GM12878 (cell line): ENCODE data around the gene SPATA24. TPM values are rescaled to one million over a fixed set of nuclear protein-coding genes. Genes with fewer than 3 reads are reported as not detected.
"Not testable (repeated sequence)": the region's sequence is repeated elsewhere in the genome, so short reads cannot be mapped to it uniquely, and the experiment has no call there.

Source experiments
- ATAC-seq: fragments of 200-7000 bp; cut with Tn5 transposase; 3 replicates; pipeline ENCODE4 v1.9.1; 2020; ENCODE audit warnings: mild to moderate bottlenecking, moderate library complexity
- BruUV-seq: library from RNA; stranded (reverse); fragments of 400-500 nt; replicated peaks from 2 replicates; lab custom pipeline; 2021; lab: Mats Ljungman, UMichigan
- CTCF ChIA-PET: fragments of 300-600 bp; sonication (Branson Sonifier 250); formaldehyde crosslinking; extraction: SDS; loops from one replicate; lab custom pipeline; 2021; ENCODE audit warnings: inconsistent platforms; lab: Yijun Ruan, JAX
- POLR2A ChIA-PET: fragments of 350-600 bp; formaldehyde crosslinking; extraction: SDS; loops from one replicate; lab custom pipeline; 2021; ENCODE audit warnings: inconsistent platforms; lab: Charles Lee
- RAD21 ChIA-PET: fragments of 300-600 bp; sonication (Branson Sonifier 250); formaldehyde crosslinking; loops from one replicate; lab custom pipeline; 2023; ENCODE audit warnings: antibody characterized with exemption; ENCODE audit not compliant: unreplicated experiment; lab: Charles Lee
- SMC1A ChIA-PET: fragments of 300-600 bp; sonication (Branson Sonifier 250); formaldehyde crosslinking; loops from one replicate; lab custom pipeline; 2023; ENCODE audit not compliant: unreplicated experiment, uncharacterized antibody; lab: Charles Lee
- DNase-seq: peaks from one replicate; pipeline ENCODE4 v3.0.0-alpha.2; 2011; ENCODE audit warnings: low read depth, low spot score
- FAIRE-seq: peaks from 3 replicates; lab custom pipeline; 2011; peaks lifted over from hg19 to GRCh38; lab: Jason Lieb, UNC
- H2AFZ ChIP-seq: 2 replicates; pipeline ENCODE4 v1.6.0; 2011; ENCODE audit warnings: low read depth, low read length, control low read depth; ENCODE audit not compliant: control insufficient read depth
- H3K27ac ChIP-seq: 2 replicates; pipeline ENCODE4 v1.5.1; 2011; ENCODE audit warnings: control low read depth; ENCODE audit not compliant: control insufficient read depth, insufficient read depth
- H3K27me3 ChIP-seq, 2 experiments: replicated peaks in 1 of 2; 2 replicates each; pipeline versions ENCODE4 v1.6.0 to v1.6.1; 2011; ENCODE audit warnings: low read length in 1 of 2; ENCODE audit not compliant: control insufficient read depth in 2 of 2, insufficient read depth in 2 of 2
- H3K36me3 ChIP-seq, 2 experiments: 2 replicates each; pipeline ENCODE4 v1.5.1; 2011; ENCODE audit warnings: low read length in 1 of 2; ENCODE audit not compliant: control insufficient read depth in 2 of 2, insufficient read depth in 2 of 2
- H3K4me1 ChIP-seq: 2 replicates; pipeline ENCODE4 v1.6.1; 2011; ENCODE audit warnings: mild to moderate bottlenecking, low read length, moderate library complexity, mixed read lengths; ENCODE audit not compliant: control insufficient read depth, insufficient read depth
- H3K4me2 ChIP-seq: 2 replicates; pipeline ENCODE4 v1.6.0; 2011; ENCODE audit warnings: control low read depth; ENCODE audit not compliant: control insufficient read depth, insufficient read depth
- H3K4me3 ChIP-seq: fragments of 200-600 bp; sonication (generic); 2 replicates; pipeline ENCODE4 v1.5.1; 2016
- H3K79me2 ChIP-seq: 2 replicates; pipeline ENCODE4 v1.6.0; 2011; ENCODE audit warnings: low read length; ENCODE audit not compliant: control insufficient read depth, insufficient read depth
- H3K9ac ChIP-seq: 2 replicates; pipeline ENCODE4 v1.8.0; 2011; ENCODE audit warnings: low read length, control low read depth, mixed read lengths; ENCODE audit not compliant: control insufficient read depth, insufficient read depth
- H3K9me3 ChIP-seq: replicated peaks from 3 replicates; pipeline ENCODE4 v1.5.1; 2011; ENCODE audit warnings: mild to moderate bottlenecking, low read length; ENCODE audit not compliant: control insufficient read depth, insufficient read depth
- H4K20me1 ChIP-seq: 2 replicates; pipeline ENCODE4 v1.6.0; 2011; ENCODE audit not compliant: control insufficient read depth, insufficient read depth
- BCL3 ChIP-seq: IDR thresholded peaks from 2 replicates; pipeline ENCODE4 v1.6.1; 2011; ENCODE audit warnings: borderline replicate concordance, low read depth, mild to moderate bottlenecking, moderate library complexity, low read length; ENCODE audit not compliant: insufficient read depth, poor library complexity, severe bottlenecking
- CBX5 ChIP-seq: sonication (generic); IDR thresholded peaks from 2 replicates; pipeline ENCODE4 v1.6.1; 2016; ENCODE audit warnings: low read depth, moderate library complexity, mild to moderate bottlenecking, inconsistent platforms
- MLLT1 ChIP-seq: fragments of 450-650 bp; IDR thresholded peaks from 2 replicates; pipeline ENCODE4 v1.6.1; 2016; ENCODE audit warnings: mild to moderate bottlenecking
- NR2C1 ChIP-seq: fragments of 450-650 bp; IDR thresholded peaks from 2 replicates; pipeline ENCODE4 v1.6.1; 2017; ENCODE audit warnings: antibody characterized with exemption, mild to moderate bottlenecking, moderate library complexity
- PML ChIP-seq: IDR thresholded peaks from 2 replicates; pipeline ENCODE4 v1.6.1; 2012; ENCODE audit warnings: low read length, inconsistent platforms
- POLR2AphosphoS5 ChIP-seq: IDR thresholded peaks from 2 replicates; pipeline ENCODE4 v1.6.1; 2011; ENCODE audit warnings: mild to moderate bottlenecking, low read length, inconsistent platforms
- RCOR1 ChIP-seq: conservative IDR thresholded peaks from 2 replicates; pipeline ENCODE4 v1.6.1; 2012; ENCODE audit warnings: low read depth, low read length, improper control_type of control experiment
- SRF ChIP-seq, 2 experiments: IDR thresholded peaks; 2 replicates each; pipeline ENCODE4 v1.6.1; 2011; ENCODE audit warnings: low read depth in 2 of 2, low read length in 2 of 2, mild to moderate bottlenecking in 1 of 2, moderate library complexity in 1 of 2
- WGBS: methylation state at CpG from one replicate; pipeline ENCODE4 v1.1.6; 2016; ENCODE audit warnings: low lambda C conversion rate; ENCODE audit not compliant: insufficient replicate concordance, insufficient coverage; ENCODE audit errors: missing lambda C conversion rate; 5-methylcytosine and 5-hydroxymethylcytosine counted together
- in situ Hi-C: fragments of 300-500 bp; cut with MboI; formaldehyde crosslinking; loops from 9 replicates; pipeline ENCODE4 v1.14.3; 2018; ENCODE audit warnings: mixed read lengths
- intact Hi-C: fragments of 100-400 bp; cut with micrococcal nuclease; formaldehyde crosslinking; loops from one replicate; pipeline ENCODE4 v1.14.2; 2022; ENCODE audit not compliant: unreplicated experiment
- polyA plus RNA-seq, 11 experiments: library from polyadenylated mRNA; depleted of rRNA in 4 of 11; unstranded in 6 of 11; stranded (reverse) in 5 of 11; fragments of >200 nt; fragmentation: Nextera tagmentation in 4 of 11; fragmentation: Illumina TruSeq in 1 of 11; extraction: Ambion mirVana in 4 of 11; extraction: Trizol in 1 of 11; gene quantifications; 1 replicate in 1 of 11; 2 replicates in 10 of 11; pipeline versions ENCODE4 v1.2.1 to v1.2.3, GENCODE V29; 2011 to 2016; ENCODE audit warnings: inconsistent platforms in 2 of 11, missing spikeins in 2 of 11, low read depth in 1 of 11
- total RNA-seq, 4 experiments: library from RNA; depleted of rRNA in 3 of 4; stranded (reverse); fragments of >200 nt in 3 of 4; fragmentation: Illumina TruSeq in 1 of 4; extraction: Trizol in 1 of 4; gene quantifications; 2 replicates each; pipeline versions ENCODE4 v1.2.1 to v1.2.3, GENCODE V29; 2013 to 2021
- TF ChIP-seq, protein P1 (sequence below): fragments of 450-650 bp; IDR thresholded peaks from 2 replicates; pipeline ENCODE4 v1.6.1; 2018; ENCODE audit warnings: borderline replicate concordance, mild to moderate bottlenecking; ENCODE audit not compliant: partially characterized antibody

SPATA24 gene
- total and polyA plus RNA-seq, 10 of the 15 experiments (the other 5 are each of a cell fraction or from before 2014, with no cell fraction given): 4.1 to 9.8 (median 7.3) TPM

GRCh38 chr5:139386956-139387355 lies 16.9 kb downstream of the SPATA24 start:
- H2AFZ ChIP-seq, H4K20me1 ChIP-seq, H3K36me3 ChIP-seq, in situ Hi-C loops, BruUV-seq, H3K27me3 ChIP-seq, H3K9me3 ChIP-seq, H3K9ac ChIP-seq, FAIRE-seq, DNase-seq, ATAC-seq: not testable (repeated sequence)
- ChIA-PET RAD21 (interaction anchor here (0.8 to 5.8 kb wide), 5 partner anchors 17 to 136 kb away, joined by 3 to 42 read pairs (median 5); partner anchors contain the start of genes PAIP2 and SPATA24), CTCF (interaction anchor here (0.7 to 3.2 kb wide), 9 partner anchors 8 to 755 kb away, joined by 3 to 15 read pairs (median 4); partner anchors contain the start of gene PAIP2), SMC1A (interaction anchor here (1.0 to 3.9 kb wide), 8 partner anchors 12 to 136 kb away, joined by 3 to 19 read pairs (median 3); partner anchors contain the start of gene SPATA24), POLR2A (interaction anchor here (0.5 to 6.8 kb wide), 9 partner anchors 9 to 142 kb away, joined by 3 to 74 read pairs (median 4); partner anchors contain the start of genes PAIP2 and SPATA24)
- Histone ChIP-seq H3K79me2 (peaks cover 51% of the 10 kb centered on the region), H3K4me1 (peaks cover 56% of the 10 kb centered on the region), H3K4me2 (peak overlapping the region; percentile 15), H3K27ac (0 out of 2 replicates have a peak overlapping the region, but pooled peaks have one; percentile 6), H3K4me3 (peak overlapping the region; percentile 19; the same call in 1 of the 2 replicates)
- intact Hi-C loops: loop anchor here (5.0 kb wide), 1 partner anchor 190 kb away; the partner anchor contains the start of gene SIL1
- TF ChIP-seq MLLT1: peak; percentile 51; the same call in 1 of the 2 replicates
- 83% methylated on average over 10 of the region's 10 CpGs for WGBS

GRCh38 chr5:139386050-139386438 lies 17.8 kb downstream of the SPATA24 start:
- in situ Hi-C loops: no loop called here
- RAD21 ChIA-PET: interaction anchor here (0.7 to 0.8 kb wide), 2 partner anchors 135 to 920 kb away, joined by 3 to 5 read pairs; no protein-coding TSS in a partner anchor

More at GRCh38 chr5:139386050-139386438, 17.8 kb downstream of the SPATA24 start:
- BruUV-seq: no TSS peak
- H3K4me3 ChIP-seq: peak overlapping the region; percentile 19; the same call in 1 of the 2 replicates
- H3K79me2 ChIP-seq: peaks cover 42% of the 10 kb centered on the region
- no peak for ATAC-seq
- H3K9me3 ChIP-seq: no peaks in the 10 kb centered on the region
- WGBS: 58% methylated on average over 5 of the region's 5 CpGs
- ChIA-PET CTCF (interaction anchor here (0.9 to 3.2 kb wide), 4 partner anchors 12 to 135 kb away, joined by 3 to 15 read pairs (median 4); no protein-coding TSS in a partner anchor), POLR2A (interaction anchor here (0.5 to 6.8 kb wide), 5 partner anchors 10 to 113 kb away, joined by 3 to 74 read pairs (median 4); partner anchors contain the start of genes PAIP2 and SPATA24), SMC1A (interaction anchor here (1.0 to 3.9 kb wide), 7 partner anchors 13 to 135 kb away, joined by 3 to 19 read pairs (median 3); partner anchors contain the start of gene SPATA24)
- no peak overlapping the region for H2AFZ ChIP-seq
- no peak overlapping the region for H3K9ac ChIP-seq
- no peaks in the 10 kb centered on the region for H4K20me1 ChIP-seq
- H3K4me1 ChIP-seq: peaks cover 49% of the 10 kb centered on the region
- no peaks in the 10 kb centered on the region for H3K27me3 ChIP-seq
- no peak for FAIRE-seq
- H3K36me3 ChIP-seq: no peaks in the 10 kb centered on the region; a peak in 2 of 4 replicates
- intact Hi-C loops: loop anchor here (5.0 kb wide), 1 partner anchor 189 kb away; the partner anchor contains the start of gene SIL1
- H3K4me2 ChIP-seq: peak overlapping the region; percentile 51
- TF ChIP-seq POLR2AphosphoS5 (peak; percentile 27; the same call in 1 of the 2 replicates), PML (no peak), SRF (IDR thresholded peaks at IDR 0.05; ENCODE audit: low read depth in 2 of 2, low read length in 2 of 2) (no peak), BCL3 (peak; percentile 84), RCOR1 (no peak), CBX5 (no peak), NR2C1 (no peak)
- TF ChIP-seq, protein P1, sequence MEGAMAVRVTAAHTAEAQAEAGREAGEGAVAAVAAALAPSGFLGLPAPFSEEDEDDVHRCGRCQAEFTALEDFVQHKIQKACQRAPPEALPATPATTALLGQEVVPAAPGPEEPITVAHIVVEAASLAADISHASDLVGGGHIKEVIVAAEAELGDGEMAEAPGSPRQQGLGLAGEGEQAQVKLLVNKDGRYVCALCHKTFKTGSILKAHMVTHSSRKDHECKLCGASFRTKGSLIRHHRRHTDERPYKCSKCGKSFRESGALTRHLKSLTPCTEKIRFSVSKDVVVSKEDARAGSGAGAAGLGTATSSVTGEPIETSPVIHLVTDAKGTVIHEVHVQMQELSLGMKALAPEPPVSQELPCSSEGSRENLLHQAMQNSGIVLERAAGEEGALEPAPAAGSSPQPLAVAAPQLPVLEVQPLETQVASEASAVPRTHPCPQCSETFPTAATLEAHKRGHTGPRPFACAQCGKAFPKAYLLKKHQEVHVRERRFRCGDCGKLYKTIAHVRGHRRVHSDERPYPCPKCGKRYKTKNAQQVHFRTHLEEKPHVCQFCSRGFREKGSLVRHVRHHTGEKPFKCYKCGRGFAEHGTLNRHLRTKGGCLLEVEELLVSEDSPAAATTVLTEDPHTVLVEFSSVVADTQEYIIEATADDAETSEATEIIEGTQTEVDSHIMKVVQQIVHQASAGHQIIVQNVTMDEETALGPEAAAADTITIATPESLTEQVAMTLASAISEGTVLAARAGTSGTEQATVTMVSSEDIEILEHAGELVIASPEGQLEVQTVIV: no peak
- peak overlapping the region; percentile 62 for H3K27ac ChIP-seq
- no peak for DNase-seq
